DND-41 (cell line): Measurements from ENCODE around the gene OSTM1.

Experiments used
- ATAC-seq: fragments of 200-7000 bp; cut with Tn5 transposase; 3 replicates; pipeline ENCODE4 v1.9.1; 2021; ENCODE audit warnings: low read depth; ENCODE audit not compliant: insufficient read depth
- DNase-seq: peaks from one replicate; pipeline ENCODE4 v3.0.0-alpha.2; 2020
- H2AFZ ChIP-seq: 2 replicates; pipeline ENCODE4 v1.6.0; 2012; ENCODE audit warnings: low read depth, low read length
- H3K27ac ChIP-seq: 2 replicates; pipeline ENCODE4 v1.5.1; 2012; ENCODE audit warnings: low read length, inconsistent platforms
- H3K27me3 ChIP-seq: fragments of 200-600 bp; sonication (generic); 2 replicates; pipeline ENCODE4 v1.6.0; 2012; ENCODE audit warnings: low read length, mild to moderate bottlenecking, inconsistent platforms; ENCODE audit not compliant: insufficient read depth, poor library complexity
- H3K36me3 ChIP-seq: 2 replicates; pipeline ENCODE4 v1.5.1; 2012; ENCODE audit warnings: low read length, inconsistent platforms; ENCODE audit not compliant: insufficient read depth
- H3K4me1 ChIP-seq: 2 replicates; pipeline ENCODE4 v1.5.1; 2012; ENCODE audit warnings: mild to moderate bottlenecking, low read length; ENCODE audit not compliant: insufficient read depth
- H3K4me2 ChIP-seq: 2 replicates; pipeline ENCODE4 v1.6.0; 2012; ENCODE audit warnings: mild to moderate bottlenecking, moderate library complexity, low read length, inconsistent platforms; ENCODE audit not compliant: insufficient read depth
- H3K4me3 ChIP-seq, 2 experiments: fragments of 200-600 bp in 1 of 2; shearing (Covaris generic) in 1 of 2; 2 replicates each; pipeline ENCODE4 v1.5.1; 2012 to 2016; ENCODE audit warnings: inconsistent platforms in 2 of 2, low read length in 2 of 2, mild to moderate bottlenecking in 2 of 2, low read depth in 1 of 2, moderate library complexity in 1 of 2
- H3K79me2 ChIP-seq: 2 replicates; pipeline ENCODE4 v1.6.0; 2012; ENCODE audit warnings: low read length, inconsistent platforms; ENCODE audit not compliant: insufficient read depth
- H3K9ac ChIP-seq: 2 replicates; pipeline ENCODE4 v1.6.0; 2012; ENCODE audit warnings: low read depth, mild to moderate bottlenecking, inconsistent platforms, low read length, moderate library complexity
- H3K9me3 ChIP-seq: 2 replicates; pipeline ENCODE4 v1.5.1; 2012; ENCODE audit warnings: low read length, moderate library complexity, mild to moderate bottlenecking, inconsistent platforms; ENCODE audit not compliant: insufficient read depth, severe bottlenecking
- H4K20me1 ChIP-seq: 2 replicates; pipeline ENCODE4 v1.6.0; 2012; ENCODE audit warnings: low read length; ENCODE audit not compliant: insufficient read depth
- CTCF ChIP-seq: IDR thresholded peaks from 2 replicates; pipeline ENCODE4 v1.5.1; 2012; ENCODE audit warnings: borderline replicate concordance, low read length, moderate library complexity, mild to moderate bottlenecking; ENCODE audit not compliant: poor library complexity, severe bottlenecking; ENCODE audit errors: extremely low read depth
- EZH2 ChIP-seq: IDR thresholded peaks from 3 replicates; pipeline ENCODE4 v1.6.1; 2012; ENCODE audit warnings: borderline replicate concordance, low read depth, mild to moderate bottlenecking, moderate library complexity, low read length, inconsistent platforms; ENCODE audit not compliant: severe bottlenecking

Gene OSTM1

DNA sequence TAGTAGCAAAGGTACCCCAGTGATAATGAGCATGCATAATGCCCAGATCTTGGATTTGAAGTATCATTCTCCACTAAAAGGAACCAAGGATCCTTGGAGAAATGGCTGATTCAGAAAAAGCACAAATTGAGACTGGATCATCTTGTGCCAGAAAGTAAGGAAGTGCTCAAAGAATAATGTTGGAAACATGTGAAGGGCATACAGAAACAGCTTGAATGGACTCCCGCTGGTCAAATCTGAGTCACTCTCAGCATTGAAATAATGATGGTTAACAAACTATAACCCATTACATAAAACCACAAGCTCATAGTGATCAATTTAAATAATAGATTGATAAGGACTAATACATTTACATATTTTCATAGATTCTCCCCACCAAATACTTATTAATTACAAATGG lies 3.6 kb upstream of the OSTM1 start:
- Histone ChIP-seq H4K20me1 (no peaks in the 10 kb centered on the region), H3K4me1 (peaks cover 23% of the 10 kb centered on the region), H3K27ac (no peak overlapping the region), H2AFZ (no peak overlapping the region), H3K79me2 (peaks cover 11% of the 10 kb centered on the region), H3K9me3 (no peaks in the 10 kb centered on the region), H3K9ac (no peak overlapping the region), H3K27me3 (no peaks in the 10 kb centered on the region), H3K36me3 (no peaks in the 10 kb centered on the region), H3K4me2 (no peak overlapping the region), H3K4me3 (no peak overlapping the region)
- DNase-seq (no peak), ATAC-seq (no peak)
- TF ChIP-seq CTCF (no peak), EZH2 (no peak)

DNA sequence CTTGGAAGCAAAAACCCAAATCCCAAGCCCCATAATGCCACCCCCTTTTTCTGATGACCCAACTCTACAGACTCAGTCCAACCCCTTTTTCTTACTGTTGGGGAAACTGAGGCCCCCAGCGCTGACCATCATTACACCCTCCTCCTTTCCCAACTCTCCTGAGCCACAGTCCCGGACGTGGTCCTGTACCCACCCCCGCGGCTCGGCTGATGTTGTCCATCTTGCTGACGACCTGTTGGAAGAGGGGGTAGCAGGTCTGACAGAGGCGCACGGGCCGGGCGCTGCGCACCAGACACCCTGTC lies 533 bp downstream of the OSTM1 start:
- H3K9me3 ChIP-seq = no peaks in the 10 kb centered on the region
- no peak; the same call in 1 of the 3 replicates for ATAC-seq
- no peak for DNase-seq
- peak overlapping the region; percentile 55 to 81; a peak in 3 of 4 replicates for H3K4me3 ChIP-seq
- peak overlapping the region; percentile 90 for H3K4me2 ChIP-seq
- peak overlapping the region; percentile 76 for H3K9ac ChIP-seq
- H3K79me2 ChIP-seq = peaks cover 11% of the 10 kb centered on the region
- H4K20me1 ChIP-seq = no peaks in the 10 kb centered on the region
- TF ChIP-seq EZH2 = no peak
- TF ChIP-seq CTCF = no peak
- no peaks in the 10 kb centered on the region for H3K36me3 ChIP-seq
- H3K4me1 ChIP-seq = peaks cover 34% of the 10 kb centered on the region
- peak overlapping the region; percentile 72 for H3K27ac ChIP-seq
- peak overlapping the region; percentile 91 for H2AFZ ChIP-seq
- H3K27me3 ChIP-seq = no peaks in the 10 kb centered on the region

DNA sequence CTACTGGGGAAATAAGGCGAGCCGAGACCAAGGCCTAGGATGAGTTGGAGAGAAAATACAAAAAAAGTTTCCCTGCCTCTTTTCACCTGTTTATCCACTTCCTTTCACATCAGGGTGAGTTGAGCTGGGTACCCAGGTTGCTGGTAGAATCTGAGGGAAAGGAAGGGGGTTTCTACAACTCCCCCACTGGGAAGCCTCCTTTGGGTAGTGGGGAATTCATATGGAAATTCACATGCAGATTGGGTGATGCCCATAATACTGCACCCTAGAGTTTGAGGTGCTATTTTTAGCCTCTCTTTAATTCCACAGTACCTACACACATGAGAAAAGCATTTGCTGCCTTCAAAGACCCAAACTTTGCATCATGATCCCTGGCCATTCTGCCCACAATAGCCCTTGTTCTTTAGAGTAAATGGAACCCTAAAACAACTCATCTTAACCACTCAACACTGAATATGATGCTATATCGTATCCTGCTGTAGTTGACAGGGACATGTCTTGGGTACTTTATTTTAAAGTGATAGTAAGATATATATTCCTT lies 2.7 kb downstream of the OSTM1 start:
- DNase-seq (no peak), ATAC-seq (no peak)
- no peaks in the 10 kb centered on the region for H3K36me3 ChIP-seq
- no peak overlapping the region for H2AFZ ChIP-seq
- no peak overlapping the region for H3K27ac ChIP-seq
- no peaks in the 10 kb centered on the region for H3K27me3 ChIP-seq
- no peaks in the 10 kb centered on the region for H4K20me1 ChIP-seq
- H3K9ac ChIP-seq = no peak overlapping the region
- TF ChIP-seq EZH2 = no peak
- TF ChIP-seq CTCF = no peak
- H3K4me3 ChIP-seq = no peak overlapping the region
- H3K79me2 ChIP-seq = peaks cover 11% of the 10 kb centered on the region
- H3K4me1 ChIP-seq = peaks cover 40% of the 10 kb centered on the region
- no peak overlapping the region for H3K4me2 ChIP-seq
- H3K9me3 ChIP-seq = no peaks in the 10 kb centered on the region

- no peaks in the 10 kb centered on the region for H4K20me1 ChIP-seq
- no peaks in the 10 kb centered on the region for H3K9me3 ChIP-seq
- no peak overlapping the region for H3K4me3 ChIP-seq
- TF ChIP-seq CTCF = no peak
- no peak for TF ChIP-seq EZH2
- no peaks in the 10 kb centered on the region for H3K27me3 ChIP-seq
- peaks cover 3% of the 10 kb centered on the region; the same call in 1 of the 2 replicates for H3K79me2 ChIP-seq
- no peak overlapping the region for H2AFZ ChIP-seq
- DNase-seq = peak; percentile 26
- H3K27ac ChIP-seq = no peak overlapping the region
- no peak overlapping the region for H3K9ac ChIP-seq
- H3K4me2 ChIP-seq = no peak overlapping the region
- H3K4me1 ChIP-seq = peaks cover 21% of the 10 kb centered on the region
- ATAC-seq = peak; percentile 88
- peaks cover 7% of the 10 kb centered on the region; the same call in 1 of the 2 replicates for H3K36me3 ChIP-seq
Observed at GRCh38 chr6:108068618-108069017, 5.9 kb downstream of the OSTM1 start.
